BLaER1 treated with 17β-estradiol and CSF1 and Interleukin-3, amounts not matched to agents 10 nM and 100 nM (cell line): ENCODE measurements around the gene NGF.
A peak's percentile ranks its signal among the peaks of the same experiment; 100 is the strongest.

ENCODE experiments used
- H3K27ac ChIP-seq, 11 experiments: shearing (Covaris generic); formaldehyde crosslinking; 2 replicates each; pipeline ENCODE4 v1.8.1; 2022
- H3K27me3 ChIP-seq, 11 experiments: shearing (Covaris generic); formaldehyde crosslinking; 2 replicates each; pipeline ENCODE4 v1.8.1; 2022
- H3K36me3 ChIP-seq, 11 experiments: shearing (Covaris generic); formaldehyde crosslinking; 2 replicates each; pipeline ENCODE4 v1.8.1; 2022
- H3K4me1 ChIP-seq, 10 experiments: shearing (Covaris generic); formaldehyde crosslinking; 2 replicates each; pipeline ENCODE4 v1.8.1; 2022
- H3K4me2 ChIP-seq, 11 experiments: shearing (Covaris generic); formaldehyde crosslinking; 2 replicates each; pipeline ENCODE4 v1.8.1; 2022
- H3K4me3 ChIP-seq, 10 experiments: shearing (Covaris generic); formaldehyde crosslinking; 2 replicates each; pipeline ENCODE4 v1.8.1; 2022
- H3K9ac ChIP-seq, 11 experiments: shearing (Covaris generic); formaldehyde crosslinking; 2 replicates each; pipeline ENCODE4 v1.8.1; 2022
- H3K9me3 ChIP-seq, 11 experiments: shearing (Covaris generic); formaldehyde crosslinking; replicated peaks in 1 of 11; 2 replicates each; pipeline ENCODE4 v1.8.1; 2022
- H4K20me1 ChIP-seq, 11 experiments: shearing (Covaris generic); formaldehyde crosslinking; 2 replicates each; pipeline ENCODE4 v1.8.1; 2022
- Cebpa-rat ChIP-seq, 11 experiments: shearing (Covaris generic); IDR thresholded peaks; 2 replicates each; pipeline ENCODE4 v1.8.1; 2022

Gene NGF

DNA sequence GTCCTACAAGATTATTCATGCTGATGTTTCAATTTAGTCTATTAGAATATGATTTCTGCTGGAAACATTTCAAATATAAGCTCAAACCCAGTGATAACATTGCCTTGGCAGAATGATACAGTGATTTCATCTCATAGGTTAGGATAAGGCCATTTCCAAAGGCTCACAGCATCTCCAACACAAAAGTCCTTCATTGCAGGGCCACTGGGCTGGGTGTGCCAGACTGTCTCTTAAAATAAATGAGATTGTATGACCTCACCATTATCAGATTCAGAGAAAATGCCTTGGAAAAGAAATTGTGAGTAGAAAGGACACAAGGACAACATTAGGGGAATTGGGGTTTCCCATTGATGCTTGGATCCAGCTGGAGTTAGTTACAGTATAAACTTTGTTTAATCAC lies 30.4 kb downstream of the NGF start:
- TF ChIP-seq Cebpa-rat (IDR thresholded peaks at IDR 0.05) = no peak
- no peak overlapping the region for H3K9ac ChIP-seq
- H3K27ac ChIP-seq = no peak overlapping the region
- H3K4me3 ChIP-seq = no peak overlapping the region
- H3K9me3 ChIP-seq = no peaks in the 10 kb centered on the region
- H3K4me1 ChIP-seq = peaks cover 0 to 9% (median under 1%) of the 10 kb centered on the region in 10 experiments; a peak in 6 of 20 replicates
- H3K27me3 ChIP-seq = no peaks in the 10 kb centered on the region
- H4K20me1 ChIP-seq = no peaks in the 10 kb centered on the region
- no peaks in the 10 kb centered on the region for H3K36me3 ChIP-seq
- no peak overlapping the region for H3K4me2 ChIP-seq

DNA sequence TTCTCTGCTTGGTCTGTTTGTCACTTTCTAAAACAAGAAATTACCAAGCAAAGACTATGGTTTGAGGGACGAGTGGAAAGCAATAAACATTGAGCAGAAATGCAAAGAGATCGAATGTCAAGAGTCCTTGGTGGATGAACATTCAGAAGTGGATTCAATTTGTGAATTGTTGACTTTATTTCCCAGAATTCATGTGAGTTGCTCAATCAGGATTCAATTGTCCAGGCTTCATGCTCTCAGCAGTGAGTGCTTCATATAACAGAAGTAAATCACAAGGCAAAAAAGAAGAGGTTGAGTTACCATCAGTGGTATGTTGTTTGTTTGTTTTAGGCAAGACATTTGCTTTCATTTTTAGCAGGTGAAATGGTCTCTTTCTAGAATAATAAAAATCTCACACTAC lies 31.9 kb downstream of the NGF start:
- Histone ChIP-seq H4K20me1 (no peaks in the 10 kb centered on the region), H3K9me3 (no peaks in the 10 kb centered on the region), H3K4me2 (no peak overlapping the region), H3K4me3 (no peak overlapping the region), H3K27me3 (no peaks in the 10 kb centered on the region), H3K36me3 (no peaks in the 10 kb centered on the region), H3K27ac (no peak overlapping the region), H3K4me1 (peaks cover 0 to 10% (median 6%) of the 10 kb centered on the region in 10 experiments; a peak in 7 of 20 replicates), H3K9ac (no peak overlapping the region)
- no peak for TF ChIP-seq Cebpa-rat (IDR thresholded peaks at IDR 0.05)

DNA sequence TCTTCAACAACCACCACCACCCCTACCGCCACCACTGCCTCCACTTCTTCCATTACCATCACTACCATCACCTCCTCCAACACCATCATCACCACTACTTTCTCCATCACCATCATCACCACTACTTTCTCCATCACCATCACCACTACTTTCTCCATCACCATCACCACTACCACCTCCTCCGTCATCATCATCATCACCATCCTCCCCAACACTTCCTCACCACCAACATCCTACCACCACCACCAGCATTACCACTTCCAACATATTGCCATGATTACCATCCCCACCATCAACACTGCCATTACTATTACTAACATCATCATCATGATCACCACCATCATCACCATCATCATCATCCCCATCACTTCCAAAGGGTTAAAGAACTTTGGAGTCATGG lies 34.7 kb downstream of the NGF start:
- TF ChIP-seq Cebpa-rat (IDR thresholded peaks at IDR 0.05) = no peak
- Histone ChIP-seq H3K36me3 (no peaks in the 10 kb centered on the region), H3K27me3 (no peaks in the 10 kb centered on the region), H3K27ac (no peak overlapping the region), H3K4me1 (peaks cover 0 to 21% (median 10%) of the 10 kb centered on the region in 10 experiments; a peak in 12 of 20 replicates), H4K20me1 (no peaks in the 10 kb centered on the region), H3K9ac (no peak overlapping the region), H3K4me2 (no peak overlapping the region), H3K4me3 (no peak overlapping the region), H3K9me3 (no peaks in the 10 kb centered on the region)

DNA sequence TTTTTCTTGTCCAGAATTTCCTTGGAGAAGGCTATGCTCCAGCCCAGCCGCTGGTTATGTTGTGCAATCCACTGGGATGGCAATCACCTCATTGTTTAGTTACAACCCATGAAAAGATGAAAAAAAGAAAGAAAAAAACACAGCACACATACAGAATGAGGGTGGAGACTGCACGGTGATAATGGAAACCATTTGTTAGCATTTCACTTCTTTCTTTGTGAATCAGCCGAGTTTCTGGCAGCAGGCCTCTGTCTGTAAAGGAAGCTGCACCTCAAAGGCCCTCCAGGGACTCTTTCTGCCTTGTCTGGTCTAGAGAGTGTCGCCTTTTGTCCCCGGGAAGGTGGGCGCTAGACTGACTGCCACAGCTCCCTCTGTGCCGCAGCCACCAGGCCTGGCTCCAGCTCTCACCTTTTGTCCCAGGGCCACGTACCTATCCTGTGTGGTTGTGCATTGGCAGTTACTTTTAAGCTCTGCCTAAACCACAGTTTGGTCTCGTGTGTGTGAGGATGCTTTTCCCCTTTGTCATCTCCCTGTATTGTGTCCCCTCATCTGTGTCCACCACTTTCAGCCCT lies 35.6 kb downstream of the NGF start:
- peaks cover 0 to 21% (median 10%) of the 10 kb centered on the region in 10 experiments; a peak in 12 of 20 replicates for H3K4me1 ChIP-seq
- H4K20me1 ChIP-seq = no peaks in the 10 kb centered on the region
- H3K4me3 ChIP-seq = no peak overlapping the region
- no peak overlapping the region for H3K9ac ChIP-seq
- H3K36me3 ChIP-seq = no peaks in the 10 kb centered on the region
- no peak overlapping the region for H3K27ac ChIP-seq
- TF ChIP-seq Cebpa-rat (IDR thresholded peaks at IDR 0.05) = 0 out of 22 replicates have a peak, but pooled peaks of 1 of the 11 experiments have one; percentile 27
- H3K27me3 ChIP-seq = no peaks in the 10 kb centered on the region
- H3K9me3 ChIP-seq = no peaks in the 10 kb centered on the region
- H3K4me2 ChIP-seq = peak overlapping the region in 5 of 11 experiments; percentile 15 to 45 (median 35); a peak in 8 of 22 replicates

DNA sequence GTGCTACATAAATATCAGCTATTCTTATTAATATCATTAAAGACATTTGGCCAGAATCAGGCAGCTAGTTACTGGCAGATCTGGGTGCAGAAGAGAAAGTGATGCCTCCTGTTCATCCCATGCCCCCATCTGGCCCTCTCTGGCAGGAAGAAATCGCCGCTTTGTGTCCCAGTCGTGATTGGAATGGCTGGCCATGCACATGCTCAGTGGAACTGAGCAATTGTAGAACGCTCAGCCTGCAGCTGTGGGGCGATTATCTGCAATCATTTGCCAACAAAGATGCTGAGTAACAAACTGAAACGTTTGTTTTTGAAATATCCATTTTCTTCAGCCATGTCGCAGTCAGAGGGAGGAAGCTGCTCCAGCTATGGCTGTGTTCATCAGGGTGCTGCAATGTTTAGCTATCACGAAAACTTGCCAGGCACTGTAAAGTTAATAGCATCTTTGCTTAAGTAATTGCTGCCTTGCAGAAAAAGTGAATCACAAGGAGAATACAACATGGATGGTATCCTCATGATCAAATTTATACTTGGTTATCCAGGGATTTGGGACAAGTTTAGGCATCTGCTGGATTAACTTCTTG lies 36.5 kb downstream of the NGF start:
- Histone ChIP-seq H3K4me1 (peaks cover 0 to 21% (median 10%) of the 10 kb centered on the region in 10 experiments; a peak in 12 of 20 replicates), H3K36me3 (no peaks in the 10 kb centered on the region), H3K4me3 (no peak overlapping the region), H3K9ac (no peak overlapping the region), H4K20me1 (no peaks in the 10 kb centered on the region), H3K9me3 (no peaks in the 10 kb centered on the region), H3K4me2 (no peak overlapping the region), H3K27me3 (no peaks in the 10 kb centered on the region), H3K27ac (no peak overlapping the region)
- no peak for TF ChIP-seq Cebpa-rat (IDR thresholded peaks at IDR 0.05)

DNA sequence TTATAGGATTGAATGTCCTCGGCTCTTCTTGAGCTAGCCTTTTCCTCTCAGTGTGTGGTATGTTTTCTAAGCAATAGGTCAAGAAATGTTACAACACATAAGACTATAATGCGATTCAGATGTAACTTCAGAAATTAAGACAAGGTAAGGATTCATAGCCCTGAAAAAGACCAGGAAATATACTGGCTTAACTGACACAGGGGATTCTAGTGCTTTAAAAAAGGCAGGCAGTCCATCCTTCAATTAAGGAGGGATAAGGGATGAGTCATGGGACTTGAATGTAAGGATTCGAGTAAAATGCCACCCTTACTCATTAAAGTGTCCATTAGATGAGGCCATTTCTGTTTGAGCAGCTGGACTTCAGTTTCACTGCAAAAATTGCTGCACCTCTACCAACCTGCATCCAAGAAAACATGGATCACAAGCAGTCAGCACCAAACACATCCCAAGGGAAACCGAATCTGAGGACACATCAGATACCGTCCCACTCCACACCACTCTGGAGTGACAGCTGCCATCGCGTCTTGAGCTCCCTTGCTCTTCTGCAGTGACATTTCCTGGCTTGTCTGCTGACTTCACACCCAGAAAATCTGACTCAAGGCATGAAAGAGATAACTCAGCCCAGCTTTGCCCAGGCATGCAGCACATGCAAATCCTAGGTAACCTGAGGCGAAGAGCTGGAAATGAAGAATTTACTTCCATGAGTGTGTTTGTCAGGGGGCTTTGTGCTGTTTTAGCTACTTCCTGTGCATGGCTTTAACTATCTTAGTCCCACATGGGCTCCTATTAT lies 37.8 kb downstream of the NGF start:
- no peak overlapping the region for H3K27ac ChIP-seq
- H3K9ac ChIP-seq = no peak overlapping the region
- no peak for TF ChIP-seq Cebpa-rat (IDR thresholded peaks at IDR 0.05)
- H3K4me2 ChIP-seq = no peak overlapping the region
- H3K27me3 ChIP-seq = no peaks in the 10 kb centered on the region
- peaks cover 0 to 21% (median 10%) of the 10 kb centered on the region in 10 experiments; a peak in 12 of 20 replicates for H3K4me1 ChIP-seq
- no peaks in the 10 kb centered on the region for H3K36me3 ChIP-seq
- no peaks in the 10 kb centered on the region for H4K20me1 ChIP-seq
- H3K9me3 ChIP-seq = no peaks in the 10 kb centered on the region
- no peak overlapping the region for H3K4me3 ChIP-seq

DNA sequence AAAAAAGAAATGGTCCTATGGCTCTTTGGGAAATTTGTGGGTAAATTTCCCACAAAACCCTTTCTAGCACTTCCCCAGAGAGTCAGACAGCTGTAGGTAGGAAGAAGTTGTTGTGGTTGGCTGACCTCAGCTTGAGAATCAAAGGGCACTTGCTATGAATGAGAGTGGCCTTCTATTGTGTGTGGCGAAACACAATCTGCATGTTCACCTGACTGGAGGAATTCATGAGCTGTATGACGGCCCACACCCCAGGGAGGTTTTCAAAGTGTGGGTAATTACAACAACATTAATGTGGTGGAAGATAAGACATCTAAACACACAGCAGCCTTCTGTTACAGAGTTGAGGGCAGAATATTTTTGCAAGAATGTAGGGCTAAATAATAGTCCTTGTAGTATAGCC lies 38.8 kb downstream of the NGF start:
- H3K9ac ChIP-seq = no peak overlapping the region
- peak overlapping the region in 8 of 11 experiments; percentile 4 to 56 (median 20); a peak in 11 of 22 replicates for H3K4me2 ChIP-seq
- H3K27me3 ChIP-seq = no peaks in the 10 kb centered on the region
- no peaks in the 10 kb centered on the region for H3K36me3 ChIP-seq
- no peak for TF ChIP-seq Cebpa-rat (IDR thresholded peaks at IDR 0.05)
- H3K4me1 ChIP-seq = peaks cover 0 to 21% (median 10%) of the 10 kb centered on the region in 10 experiments; a peak in 12 of 20 replicates
- H3K27ac ChIP-seq = no peak overlapping the region
- no peaks in the 10 kb centered on the region for H3K9me3 ChIP-seq
- H4K20me1 ChIP-seq = no peaks in the 10 kb centered on the region
- H3K4me3 ChIP-seq = no peak overlapping the region

DNA sequence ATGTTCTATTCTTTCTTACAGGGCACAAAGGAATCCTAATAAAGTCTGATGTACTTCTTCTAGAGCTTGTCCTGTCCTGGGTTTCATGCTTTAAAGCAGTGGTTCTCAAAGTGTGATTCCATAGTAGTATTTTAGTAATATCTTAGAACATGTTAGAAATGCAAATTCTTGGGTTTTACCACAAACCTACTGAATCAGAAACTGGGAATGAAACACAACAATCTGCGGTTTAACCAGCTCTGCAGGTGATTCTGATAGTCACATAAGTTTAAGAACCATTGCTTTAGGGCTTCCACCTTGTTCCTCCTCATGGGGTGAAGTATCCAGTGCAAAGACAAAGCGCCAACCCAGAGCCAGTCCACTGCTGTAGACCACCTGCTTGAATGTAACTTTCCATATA lies 41.1 kb downstream of the NGF start:
- Histone ChIP-seq H3K4me2 (no peak overlapping the region), H3K9me3 (no peaks in the 10 kb centered on the region)
- TF ChIP-seq Cebpa-rat (IDR thresholded peaks at IDR 0.05) = no peak

DNA sequence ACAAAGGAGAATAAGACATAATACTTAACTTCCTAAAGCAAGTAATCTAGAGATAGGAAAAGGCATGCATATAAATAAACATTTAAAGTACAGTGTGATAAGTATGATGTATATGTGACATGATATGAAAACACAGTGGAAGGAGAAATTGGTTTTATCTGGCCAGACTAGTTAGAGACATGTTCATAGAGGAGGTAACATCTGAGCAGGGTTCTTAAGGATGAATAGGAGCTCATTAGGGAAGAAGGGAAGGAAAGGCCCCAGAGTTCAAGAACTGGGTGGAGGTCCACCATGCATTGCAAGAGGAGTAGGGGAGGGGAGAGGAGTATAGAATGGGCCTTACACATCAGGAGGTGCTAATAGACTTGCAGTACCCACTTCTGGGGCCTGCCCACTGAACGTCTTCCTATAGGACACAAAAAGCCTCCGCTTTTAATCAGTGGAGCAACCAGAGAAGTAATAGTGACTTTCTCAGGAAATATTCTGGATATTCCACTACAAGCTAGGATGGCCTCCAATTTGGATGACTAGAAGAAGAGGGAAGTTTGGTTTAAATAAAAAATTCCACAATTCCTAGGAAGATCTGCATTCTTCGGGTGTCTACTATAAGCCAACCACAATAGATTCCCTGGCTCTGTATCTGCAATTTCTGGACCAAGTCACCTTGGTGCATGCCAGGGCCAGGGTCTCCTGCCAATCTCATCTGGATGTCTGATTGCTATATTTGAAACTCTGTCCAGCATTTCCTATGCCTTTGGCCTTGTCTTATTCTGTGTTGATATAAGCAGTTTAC lies 41.9 kb downstream of the NGF start:
- Histone ChIP-seq H3K27ac (no peak overlapping the region), H3K9ac (no peak overlapping the region), H3K4me1 (peaks cover 0 to 11% (median 6%) of the 10 kb centered on the region in 10 experiments; a peak in 9 of 20 replicates), H3K27me3 (no peaks in the 10 kb centered on the region), H3K9me3 (no peaks in the 10 kb centered on the region), H3K4me2 (no peak overlapping the region), H3K4me3 (no peak overlapping the region), H4K20me1 (no peaks in the 10 kb centered on the region), H3K36me3 (no peaks in the 10 kb centered on the region)
- TF ChIP-seq Cebpa-rat (IDR thresholded peaks at IDR 0.05) = no peak

More for the DNA sequence above, 41.1 kb downstream of the NGF start:
- Histone ChIP-seq H3K4me1 (peaks cover 0 to 11% (median 6%) of the 10 kb centered on the region in 10 experiments; a peak in 11 of 20 replicates), H3K27ac (no peak overlapping the region), H4K20me1 (no peaks in the 10 kb centered on the region), H3K4me3 (no peak overlapping the region), H3K9ac (no peak overlapping the region), H3K36me3 (no peaks in the 10 kb centered on the region), H3K27me3 (no peaks in the 10 kb centered on the region)
